Stimulated activated naive CD4-positive, alpha-beta T cell (primary cell): ENCODE data around the gene GATA6.
"Not testable (repeated sequence)": the region's sequence is repeated elsewhere in the genome, so short reads cannot be mapped to it uniquely, and the experiment has no call there.

Experiments
- DNase-seq, 6 experiments: peaks; one replicate each; lab custom pipeline; 2025; lab: John Stamatoyannopoulos, UW

Gene GATA6

GRCh38 chr18:22182884-22183697 lies 13.7 kb downstream of the GATA6 start:
- DNase-seq: no peak

DNA sequence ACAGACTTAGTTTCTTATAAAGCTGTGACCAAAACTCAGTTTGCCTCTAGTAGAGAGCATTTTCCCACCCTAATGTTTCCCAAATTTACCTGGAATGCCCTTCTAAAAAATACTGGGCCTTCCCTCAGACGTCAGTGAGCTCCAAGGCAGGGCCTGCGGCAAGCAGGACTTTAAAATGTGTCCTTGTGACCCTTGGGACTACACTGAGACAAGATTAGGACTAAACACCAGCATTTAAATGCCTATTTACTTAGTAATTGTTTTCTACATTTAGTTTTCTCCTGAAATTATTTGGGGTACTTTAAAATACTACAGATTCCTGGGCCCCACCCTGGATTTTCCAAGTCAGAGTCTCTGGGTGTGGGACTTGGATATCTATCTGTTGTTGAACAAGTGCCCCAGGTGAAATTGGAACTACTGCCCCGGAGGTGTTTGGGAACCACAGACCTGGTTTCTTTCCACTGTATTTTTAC lies 14.3 kb downstream of the GATA6 start:
- DNase-seq: no peak

DNA sequence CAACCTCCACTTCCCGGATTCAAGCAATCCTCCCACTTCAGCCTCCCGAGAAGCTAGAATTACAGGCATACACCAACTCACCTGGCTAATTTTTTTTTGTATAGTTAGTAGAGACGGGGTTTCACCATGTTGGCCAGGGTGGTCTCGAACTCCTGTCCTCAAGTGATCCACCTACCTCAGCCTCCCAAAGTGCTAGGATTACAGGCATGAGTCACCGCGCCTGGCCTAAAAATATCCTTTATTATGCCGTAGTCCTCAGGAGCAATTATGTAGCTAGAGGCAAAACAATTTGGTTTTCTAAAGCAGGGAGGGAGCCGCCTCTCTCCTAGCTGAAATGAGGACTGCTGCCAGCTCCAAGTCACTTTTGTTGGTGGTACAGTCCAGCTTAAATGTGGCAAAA lies 15.2 kb downstream of the GATA6 start:
- DNase-seq: not testable (repeated sequence)

- DNase-seq: no peak
Measured at GRCh38 chr18:22185273-22185672, 15.9 kb downstream of the GATA6 start.

- DNase-seq: no peak
Measured at GRCh38 chr18:22185771-22186386, 16.5 kb downstream of the GATA6 start.

GRCh38 chr18:22186484-22186971 lies 17.1 kb downstream of the GATA6 start:
- no peak for DNase-seq

GRCh38 chr18:22188559-22189267 lies 19.3 kb downstream of the GATA6 start:
- DNase-seq: no peak

- DNase-seq: no peak
Measured at GRCh38 chr18:22189449-22190166, 20.2 kb downstream of the GATA6 start.

- DNase-seq: no peak
Measured at GRCh38 chr18:22191346-22191695, 21.9 kb downstream of the GATA6 start.

DNA sequence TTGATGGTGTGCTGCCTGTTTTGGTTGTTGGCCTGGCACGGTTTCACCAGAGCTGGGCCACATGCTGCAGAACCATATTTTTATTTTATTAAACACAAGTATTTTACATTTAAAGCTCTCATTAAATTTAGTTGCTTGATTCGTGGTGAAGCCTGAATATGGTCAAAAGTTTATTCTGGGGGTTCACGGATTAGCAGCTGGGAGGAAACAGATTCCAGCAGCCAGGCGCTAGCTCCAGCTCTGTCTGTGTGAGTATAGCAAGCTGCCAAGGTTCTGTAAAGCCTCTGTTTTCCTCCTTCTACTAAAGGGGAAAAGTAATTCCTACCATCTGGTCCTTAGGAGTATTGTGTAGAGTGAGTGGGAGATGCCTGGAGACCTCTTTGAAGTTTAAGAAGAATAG lies 22.5 kb downstream of the GATA6 start:
- DNase-seq: no peak

DNA sequence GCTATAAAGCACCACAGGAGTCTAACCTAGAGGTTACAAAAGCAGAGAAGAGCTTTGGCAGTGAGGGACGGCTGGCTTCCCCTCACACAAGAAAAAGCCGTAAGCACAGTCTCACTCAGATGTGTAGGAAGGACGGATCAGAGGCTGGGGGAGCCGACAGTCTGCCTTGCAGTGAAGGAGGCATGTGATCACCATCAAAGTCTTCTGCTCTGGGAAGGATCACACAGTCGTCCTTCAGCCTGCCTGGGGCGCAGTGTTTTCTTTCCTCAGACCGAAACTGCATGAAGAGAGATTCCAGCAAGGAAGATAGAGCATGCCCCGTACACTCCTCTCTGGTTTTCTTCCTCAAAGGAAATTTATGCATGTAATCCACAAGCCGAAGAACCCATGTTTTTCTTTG lies 24.1 kb downstream of the GATA6 start:
- DNase-seq: no peak

DNA sequence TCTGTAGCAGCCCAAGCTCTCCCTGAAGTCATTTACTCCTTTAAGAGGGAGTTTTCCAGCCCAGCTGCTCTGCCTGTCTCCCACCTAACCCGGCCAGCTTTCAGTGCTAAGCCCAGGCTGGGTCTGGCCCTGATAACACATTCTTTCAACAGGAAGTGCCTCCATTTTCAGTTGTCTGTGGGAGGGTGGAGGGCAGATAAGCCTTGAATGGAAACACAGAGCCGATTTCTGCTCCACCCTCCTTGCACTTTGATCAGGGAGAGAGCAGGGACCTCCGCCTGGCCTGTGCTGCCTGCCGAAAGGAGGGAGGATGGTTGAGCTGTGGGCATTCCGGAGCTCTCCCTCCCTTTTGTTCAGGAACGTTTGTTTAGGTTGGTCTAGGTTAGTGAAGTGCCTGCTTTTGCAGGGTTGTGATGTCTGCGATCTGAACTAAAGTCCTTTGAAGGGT lies 24.8 kb downstream of the GATA6 start:
- DNase-seq: no peak

DNA sequence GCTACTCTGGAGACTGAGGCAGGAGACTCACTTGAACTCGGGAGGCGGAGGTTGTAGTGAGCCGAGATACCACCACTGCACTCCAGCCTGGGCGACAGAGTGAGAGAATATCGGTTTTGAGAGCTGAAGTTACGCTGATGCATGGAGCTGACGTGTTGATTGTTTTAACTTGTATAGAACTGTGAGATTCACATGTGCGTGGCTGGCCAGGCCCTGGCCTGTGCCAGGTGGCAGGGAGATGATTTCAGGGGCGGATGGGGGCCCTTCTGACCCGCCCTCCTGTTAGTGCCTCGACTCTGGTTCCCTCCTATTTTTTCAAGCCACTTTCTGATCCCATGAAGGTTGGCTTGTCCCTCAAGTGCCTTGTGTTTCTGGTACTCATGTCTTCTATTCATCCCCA lies 25.7 kb downstream of the GATA6 start:
- DNase-seq: no peak

GRCh38 chr18:22196943-22197342 lies 27.6 kb downstream of the GATA6 start:
- DNase-seq: not testable (repeated sequence)

GRCh38 chr18:22197668-22198067 lies 28.3 kb downstream of the GATA6 start:
- DNase-seq: no peak

DNA sequence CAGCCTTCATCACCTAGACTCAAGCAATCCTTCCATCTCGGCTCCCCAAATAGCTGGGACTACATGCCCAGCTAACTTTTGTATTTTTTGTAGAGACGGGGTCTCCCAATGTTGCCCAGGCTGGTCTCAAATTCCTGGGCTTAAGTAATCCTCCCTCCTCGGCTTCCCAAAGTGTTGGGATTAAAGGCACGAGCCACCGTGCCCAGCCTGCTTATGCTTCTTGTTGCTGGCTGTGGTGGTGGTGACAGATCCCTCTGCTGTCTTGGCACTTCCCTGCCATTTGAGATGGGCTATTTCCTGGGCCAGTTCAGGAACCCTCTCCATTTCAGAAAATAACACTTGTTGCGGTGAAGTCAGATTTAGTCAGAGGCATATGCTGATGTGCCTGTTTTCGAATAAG lies 28.8 kb downstream of the GATA6 start:
- DNase-seq: no peak

DNA sequence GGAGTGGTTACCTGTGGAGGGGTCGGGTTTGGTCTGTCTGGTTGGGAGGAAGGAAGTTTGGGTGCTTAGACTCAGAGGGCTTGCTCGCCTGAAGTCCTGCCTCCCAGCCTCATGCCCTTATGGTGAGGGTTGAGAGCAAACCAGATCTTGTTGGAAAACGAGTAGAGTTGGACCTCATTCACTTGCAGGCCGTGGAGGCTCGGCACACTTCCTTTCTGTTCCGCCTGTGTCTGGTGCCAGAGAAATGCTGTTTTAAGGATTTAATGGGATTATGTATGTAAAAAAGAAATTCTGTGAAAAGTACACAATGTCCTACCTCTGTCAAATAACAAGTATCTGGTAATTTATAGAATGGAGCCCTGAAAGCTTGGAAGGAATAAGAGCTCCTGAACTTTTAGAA lies 29.6 kb downstream of the GATA6 start:
- no peak for DNase-seq

DNA sequence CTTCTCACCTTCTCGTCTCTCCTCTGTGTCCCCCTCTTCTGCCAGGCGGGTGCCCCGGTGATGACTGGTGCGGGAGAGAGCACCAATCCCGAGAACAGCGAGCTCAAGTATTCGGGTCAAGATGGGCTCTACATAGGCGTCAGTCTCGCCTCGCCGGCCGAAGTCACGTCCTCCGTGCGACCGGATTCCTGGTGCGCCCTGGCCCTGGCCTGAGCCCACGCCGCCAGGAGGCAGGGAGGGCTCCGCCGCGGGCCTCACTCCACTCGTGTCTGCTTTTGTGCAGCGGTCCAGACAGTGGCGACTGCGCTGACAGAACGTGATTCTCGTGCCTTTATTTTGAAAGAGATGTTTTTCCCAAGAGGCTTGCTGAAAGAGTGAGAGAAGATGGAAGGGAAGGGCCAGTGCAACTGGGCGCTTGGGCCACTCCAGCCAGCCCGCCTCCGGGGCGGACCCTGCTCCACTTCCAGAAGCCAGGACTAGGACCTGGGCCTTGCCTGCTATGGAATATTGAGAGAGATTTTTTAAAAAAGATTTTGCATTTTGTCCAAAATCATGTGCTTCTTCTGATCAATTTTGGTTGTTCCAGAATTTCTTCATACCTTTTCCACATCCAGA lies 31.3 kb downstream of the GATA6 start:
- no peak for DNase-seq

- no peak for DNase-seq
Measured at GRCh38 chr18:22203035-22203434, 33.6 kb downstream of the GATA6 start.

GRCh38 chr18:22203536-22204213 lies 34.3 kb downstream of the GATA6 start:
- no peak for DNase-seq

DNA sequence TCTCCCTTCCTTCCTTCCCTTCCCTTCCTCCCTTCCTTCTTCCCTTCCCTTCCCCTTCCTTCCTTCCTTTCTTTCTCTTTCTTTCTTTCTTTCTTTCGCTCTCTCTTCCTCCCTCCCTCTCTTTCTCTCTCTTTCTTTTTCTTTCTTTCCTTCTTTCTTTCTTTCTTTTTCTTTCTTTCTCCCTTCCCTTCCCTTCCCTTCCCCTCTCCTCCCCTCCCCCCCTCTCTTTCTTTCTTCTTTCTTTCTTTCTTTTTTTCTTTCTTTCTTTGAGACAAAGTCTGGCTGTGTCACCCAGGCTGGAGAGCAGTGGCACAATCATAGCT lies 34.8 kb downstream of the GATA6 start:
- DNase-seq: no peak
